Mucosa of descending colon (tissue), 3 donors: ENCODE results near the gene FGF5. TPM values are rescaled to one million over a fixed set of nuclear protein-coding genes. Genes with fewer than 3 reads are reported as not detected.
"Not testable (repeated sequence)": the region's sequence is repeated elsewhere in the genome, so short reads cannot be mapped to it uniquely, and the experiment has no call there.

Experiments
- ATAC-seq: fragments of 200-7000 bp; cut with Tn5 transposase; one replicate; pipeline ENCODE4 v1.9.1; 2020; ENCODE audit warnings: mild to moderate bottlenecking, moderate library complexity
- DNase-seq, 3 donors: peaks; one replicate each; pipeline ENCODE4 v3.0.0-alpha.2; 2020
- H3K36me3 ChIP-seq: fragments of 200-600 bp; one replicate; pipeline ENCODE4 v1.8.0; 2021; ENCODE audit warnings: low read depth, mild to moderate bottlenecking
- H3K4me1 ChIP-seq: fragments of 200-600 bp; one replicate; pipeline ENCODE4 v1.8.0; 2021; ENCODE audit warnings: low read depth, mild to moderate bottlenecking
- H3K4me3 ChIP-seq: fragments of 200-600 bp; one replicate; pipeline ENCODE4 v1.8.0; 2021; ENCODE audit warnings: mild to moderate bottlenecking
- H3K9me3 ChIP-seq: fragments of 200-600 bp; one replicate; pipeline ENCODE4 v1.8.0; 2021; ENCODE audit warnings: mild to moderate bottlenecking
- intact Hi-C, 2 donors: fragments of 100-400 bp; cut with DNase I in 1 of 2; cut with micrococcal nuclease in 1 of 2; formaldehyde crosslinking; loops; one replicate each; pipeline versions ENCODE4 v1.11.0 to v1.11.1; 2022; cut with DNase I, micrococcal nuclease
- total RNA-seq, 3 donors: library from RNA; stranded (reverse); fragmentation: NEBNext Ultra II Directional in 2 of 3; extraction: Animal tissue kit (Norgen Biotek cat#: 25700) in 2 of 3; gene quantifications; one replicate each; pipeline versions ENCODE4 v1.2.1 to v1.2.4, GENCODE V29; 2021 to 2023
- TF ChIP-seq, protein P1 (sequence below): fragments of 200-600 bp; IDR thresholded peaks from one replicate; pipeline ENCODE4 v1.8.0; 2022; ENCODE audit warnings: antibody characterized with exemption, mild to moderate bottlenecking
- donor health status: DM: no; HTN: no; CAD: no; lungs with moderate emphysema.
- donor health status: DM: no; HTN: no; CAD: no.
- donor health status: DM: no; HTN: yes; CAD: no.

FGF5 gene
- total RNA-seq, 3 donors from 2014 or later: 0.05 to 1.1 TPM; not detected in 1

GRCh38 chr4:80312124-80312523 lies 45.7 kb downstream of the FGF5 start:
- DNase-seq (no peak), ATAC-seq (no peak)
- H3K9me3 ChIP-seq: no peaks in the 10 kb centered on the region
- H3K4me3 ChIP-seq: no peak overlapping the region
- intact Hi-C loops: no loop called here
- TF ChIP-seq, protein P1, sequence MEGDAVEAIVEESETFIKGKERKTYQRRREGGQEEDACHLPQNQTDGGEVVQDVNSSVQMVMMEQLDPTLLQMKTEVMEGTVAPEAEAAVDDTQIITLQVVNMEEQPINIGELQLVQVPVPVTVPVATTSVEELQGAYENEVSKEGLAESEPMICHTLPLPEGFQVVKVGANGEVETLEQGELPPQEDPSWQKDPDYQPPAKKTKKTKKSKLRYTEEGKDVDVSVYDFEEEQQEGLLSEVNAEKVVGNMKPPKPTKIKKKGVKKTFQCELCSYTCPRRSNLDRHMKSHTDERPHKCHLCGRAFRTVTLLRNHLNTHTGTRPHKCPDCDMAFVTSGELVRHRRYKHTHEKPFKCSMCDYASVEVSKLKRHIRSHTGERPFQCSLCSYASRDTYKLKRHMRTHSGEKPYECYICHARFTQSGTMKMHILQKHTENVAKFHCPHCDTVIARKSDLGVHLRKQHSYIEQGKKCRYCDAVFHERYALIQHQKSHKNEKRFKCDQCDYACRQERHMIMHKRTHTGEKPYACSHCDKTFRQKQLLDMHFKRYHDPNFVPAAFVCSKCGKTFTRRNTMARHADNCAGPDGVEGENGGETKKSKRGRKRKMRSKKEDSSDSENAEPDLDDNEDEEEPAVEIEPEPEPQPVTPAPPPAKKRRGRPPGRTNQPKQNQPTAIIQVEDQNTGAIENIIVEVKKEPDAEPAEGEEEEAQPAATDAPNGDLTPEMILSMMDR: no peak
- no peaks in the 10 kb centered on the region for H3K36me3 ChIP-seq
- H3K4me1 ChIP-seq: no peaks in the 10 kb centered on the region

GRCh38 chr4:80313627-80314026 lies 47.2 kb downstream of the FGF5 start:
- TF ChIP-seq, protein P1: no peak
- no peak for ATAC-seq

DNA sequence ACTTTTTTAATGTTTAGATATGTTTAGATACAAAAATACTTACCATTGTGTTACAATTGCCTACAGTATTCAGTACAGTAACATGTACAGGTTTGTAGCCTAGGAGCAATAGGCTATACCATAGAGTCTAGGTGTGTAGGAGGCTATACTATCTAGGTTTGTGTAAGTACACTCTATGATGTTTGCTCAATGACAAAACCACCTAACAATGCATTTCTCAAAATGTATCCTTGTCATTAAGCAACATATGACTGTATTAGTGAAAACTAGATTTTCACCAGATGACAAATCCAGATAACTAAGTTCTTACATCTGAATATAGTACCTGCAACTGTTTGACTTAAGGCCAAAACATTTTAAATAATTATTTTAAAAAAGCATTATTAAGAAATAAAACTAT lies 49.4 kb downstream of the FGF5 start:
- H3K4me3 ChIP-seq, H3K36me3 ChIP-seq, DNase-seq, ATAC-seq, H3K9me3 ChIP-seq, H3K4me1 ChIP-seq, intact Hi-C loops: not testable (repeated sequence)

More at GRCh38 chr4:80313627-80314026, 47.2 kb downstream of the FGF5 start:
- no peaks in the 10 kb centered on the region for H3K36me3 ChIP-seq
- no peak overlapping the region for H3K4me3 ChIP-seq
- DNase-seq: no peak
- H3K4me1 ChIP-seq: no peaks in the 10 kb centered on the region
- no peaks in the 10 kb centered on the region for H3K9me3 ChIP-seq
- intact Hi-C loops: no loop called here

- TF ChIP-seq, protein P1: no peak
- DNase-seq (no peak), ATAC-seq (no peak)
- H3K36me3 ChIP-seq: no peaks in the 10 kb centered on the region
- intact Hi-C loops: no loop called here
- H3K4me3 ChIP-seq: no peak overlapping the region
- no peaks in the 10 kb centered on the region for H3K4me1 ChIP-seq
- no peaks in the 10 kb centered on the region for H3K9me3 ChIP-seq
Observed at GRCh38 chr4:80321341-80321740, 54.9 kb downstream of the FGF5 start.

- H3K9me3 ChIP-seq: no peaks in the 10 kb centered on the region
- TF ChIP-seq, protein P1: no peak
- no peaks in the 10 kb centered on the region for H3K4me1 ChIP-seq
- DNase-seq (no peak), ATAC-seq (no peak)
- intact Hi-C loops: no loop called here
- H3K36me3 ChIP-seq: no peaks in the 10 kb centered on the region
- H3K4me3 ChIP-seq: no peak overlapping the region
Observed at GRCh38 chr4:80321776-80322175, 55.3 kb downstream of the FGF5 start.

DNA sequence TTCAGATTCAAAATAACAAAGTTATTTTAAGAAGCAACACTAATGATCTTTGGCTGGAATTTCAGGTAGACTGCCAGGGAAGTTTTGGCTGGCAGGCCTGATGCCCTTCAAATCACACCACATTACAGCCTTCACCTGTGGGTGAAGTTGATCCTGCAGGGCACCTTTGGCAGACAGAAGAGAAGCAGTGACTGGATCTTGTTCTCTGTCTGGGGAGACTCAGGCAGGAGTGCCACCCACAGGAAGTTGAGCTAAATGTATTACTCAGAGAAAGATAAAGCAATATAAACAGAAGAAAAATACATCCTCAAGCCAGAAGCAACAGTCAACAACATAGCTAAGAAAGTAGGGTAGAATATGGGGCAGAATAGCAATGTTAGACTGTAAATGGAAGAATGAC lies 56.3 kb downstream of the FGF5 start:
- no peak overlapping the region for H3K4me3 ChIP-seq
- TF ChIP-seq, protein P1: no peak
- H3K36me3 ChIP-seq: no peaks in the 10 kb centered on the region
- intact Hi-C loops: no loop called here
- H3K4me1 ChIP-seq: no peaks in the 10 kb centered on the region
- no peaks in the 10 kb centered on the region for H3K9me3 ChIP-seq
- no peak for ATAC-seq
- no peak for DNase-seq
